ENCODE results near the gene TBC1D22A.

DNA sequence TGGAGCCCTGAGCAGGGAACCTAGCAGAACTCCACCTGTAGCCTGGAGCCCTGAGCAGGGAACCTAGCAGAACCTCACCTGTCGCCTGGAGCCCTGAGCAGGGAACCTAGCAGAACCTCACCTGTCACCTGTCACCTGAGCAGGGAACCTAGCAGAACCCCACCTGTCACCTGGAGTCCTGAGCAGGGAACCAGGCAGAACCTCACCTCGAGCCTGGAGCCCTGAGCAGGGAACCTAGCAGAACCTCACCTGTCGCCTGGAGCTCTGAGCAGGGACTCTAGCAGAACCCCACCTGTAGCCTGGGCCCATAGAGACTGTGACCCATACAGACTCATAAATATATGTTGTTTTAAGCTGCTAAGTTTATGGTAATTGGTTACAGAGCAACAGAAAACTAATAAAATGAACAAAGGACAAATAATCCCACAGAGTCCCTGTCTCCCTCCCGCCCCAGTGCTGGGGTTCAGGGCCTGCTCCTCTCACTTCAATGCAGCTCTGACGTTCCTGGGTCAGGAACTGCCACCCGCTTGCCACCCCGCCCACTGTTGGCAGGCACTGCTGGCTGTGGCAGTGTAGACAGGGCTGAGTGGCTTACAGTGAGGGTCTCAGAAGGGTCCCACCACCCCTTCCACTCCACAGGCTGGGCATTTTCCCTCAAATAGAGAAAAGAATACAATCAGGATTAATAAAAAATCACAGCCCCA is 259.1 kb downstream of the TBC1D22A start:
- TF ChIP-seq, protein P1, sequence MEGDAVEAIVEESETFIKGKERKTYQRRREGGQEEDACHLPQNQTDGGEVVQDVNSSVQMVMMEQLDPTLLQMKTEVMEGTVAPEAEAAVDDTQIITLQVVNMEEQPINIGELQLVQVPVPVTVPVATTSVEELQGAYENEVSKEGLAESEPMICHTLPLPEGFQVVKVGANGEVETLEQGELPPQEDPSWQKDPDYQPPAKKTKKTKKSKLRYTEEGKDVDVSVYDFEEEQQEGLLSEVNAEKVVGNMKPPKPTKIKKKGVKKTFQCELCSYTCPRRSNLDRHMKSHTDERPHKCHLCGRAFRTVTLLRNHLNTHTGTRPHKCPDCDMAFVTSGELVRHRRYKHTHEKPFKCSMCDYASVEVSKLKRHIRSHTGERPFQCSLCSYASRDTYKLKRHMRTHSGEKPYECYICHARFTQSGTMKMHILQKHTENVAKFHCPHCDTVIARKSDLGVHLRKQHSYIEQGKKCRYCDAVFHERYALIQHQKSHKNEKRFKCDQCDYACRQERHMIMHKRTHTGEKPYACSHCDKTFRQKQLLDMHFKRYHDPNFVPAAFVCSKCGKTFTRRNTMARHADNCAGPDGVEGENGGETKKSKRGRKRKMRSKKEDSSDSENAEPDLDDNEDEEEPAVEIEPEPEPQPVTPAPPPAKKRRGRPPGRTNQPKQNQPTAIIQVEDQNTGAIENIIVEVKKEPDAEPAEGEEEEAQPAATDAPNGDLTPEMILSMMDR (IDR thresholded peaks at IDR 0.05) = no peak
- TF ChIP-seq POLR2A (IDR thresholded peaks at IDR 0.05) = no peak
